Measurements from ENCODE around the gene MAML2.

DNA sequence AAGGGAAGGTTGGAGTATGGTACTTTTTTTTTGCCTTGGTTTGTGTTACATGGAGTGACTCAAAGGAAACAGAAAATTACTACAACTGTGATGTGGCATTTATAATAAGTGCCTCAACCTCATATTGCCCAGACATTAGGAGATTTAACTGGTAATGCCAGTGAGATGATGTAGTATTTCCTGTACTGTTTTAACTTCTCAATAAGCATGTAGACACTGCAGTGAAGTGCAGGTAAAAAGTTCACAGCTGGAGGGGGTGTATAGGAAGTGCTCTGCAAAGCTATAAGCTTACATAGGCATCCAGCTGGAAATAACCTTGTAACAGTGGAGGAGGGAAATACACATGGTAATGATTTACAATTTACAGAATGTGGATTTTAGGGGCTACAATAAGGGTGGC, 280.9 kb downstream of the MAML2 start:
- TF ChIP-seq EZH2phosphoT487 (IDR thresholded peaks at IDR 0.05; ENCODE audit: low read depth, severe bottlenecking, unreplicated experiment) (no peak), EZH2 (IDR thresholded peaks at IDR 0.05; ENCODE audit: borderline replicate concordance) (no peak)

Data from hepatocyte (in vitro differentiated cells).